ENCODE measurements around the gene HOXB1.

- no peak for TF ChIP-seq CTCF (IDR thresholded peaks at IDR 0.05)
- TF ChIP-seq POLR2A (IDR thresholded peaks at IDR 0.05): no peak
These were observed 46.6 kb upstream of the HOXB1 start for GRCh38 chr17:48577330-48577945.
